Omental fat pad (tissue), 4 donors: ENCODE data around the gene MEI1. TPM values are rescaled to one million over a fixed set of nuclear protein-coding genes. Genes with fewer than 3 reads are reported as not detected.

ENCODE experiments used
- ATAC-seq: fragments of 150-250 bp; one replicate; pipeline ENCODE4 v1.9.1; 2016; ENCODE audit warnings: mild to moderate bottlenecking, moderate library complexity; ENCODE audit not compliant: low FRiP score
- DNase-seq: peaks from one replicate; pipeline ENCODE4 v3.0.0-alpha.2; 2019; ENCODE audit warnings: low spot score
- total RNA-seq, 4 donors: library from RNA; depleted of rRNA; stranded (reverse); fragments of >200 nt; gene quantifications; one replicate each; pipeline ENCODE4 v1.1.0, GENCODE V29; 2016
- TF ChIP-seq, protein P1 (sequence below), 3 donors: fragments of 450-650 bp; IDR thresholded peaks; one replicate each; pipeline ENCODE4 v1.5.1; 2016 to 2017; ENCODE audit warnings: antibody characterized with exemption in 3 of 3, mild to moderate bottlenecking in 3 of 3, moderate library complexity in 2 of 3

The MEI1 gene
- total RNA-seq, 4 donors from 2014 or later, result 2.3 to 16.9 (median 2.6) TPM

DNA sequence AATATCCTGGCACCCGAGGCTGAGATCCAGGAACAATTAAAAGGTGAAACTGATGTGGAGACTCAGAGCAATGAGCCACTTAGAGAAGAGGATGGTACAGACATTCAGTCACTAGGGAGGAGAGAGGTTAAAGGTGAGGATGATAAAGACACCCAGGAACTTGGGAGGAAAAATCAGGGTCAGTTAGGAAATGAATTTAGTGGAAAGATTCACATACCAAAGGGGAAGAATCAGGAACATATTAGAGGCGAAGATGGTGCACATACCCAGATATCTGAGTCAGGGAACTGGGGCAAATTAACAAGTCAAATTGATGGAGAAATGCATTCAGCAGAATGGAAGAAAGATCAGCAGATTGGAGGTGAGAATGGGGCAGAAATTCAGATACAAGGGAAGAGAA lies 4.1 kb upstream of the MEI1 start:
- no peak for DNase-seq
- TF ChIP-seq, protein P1, sequence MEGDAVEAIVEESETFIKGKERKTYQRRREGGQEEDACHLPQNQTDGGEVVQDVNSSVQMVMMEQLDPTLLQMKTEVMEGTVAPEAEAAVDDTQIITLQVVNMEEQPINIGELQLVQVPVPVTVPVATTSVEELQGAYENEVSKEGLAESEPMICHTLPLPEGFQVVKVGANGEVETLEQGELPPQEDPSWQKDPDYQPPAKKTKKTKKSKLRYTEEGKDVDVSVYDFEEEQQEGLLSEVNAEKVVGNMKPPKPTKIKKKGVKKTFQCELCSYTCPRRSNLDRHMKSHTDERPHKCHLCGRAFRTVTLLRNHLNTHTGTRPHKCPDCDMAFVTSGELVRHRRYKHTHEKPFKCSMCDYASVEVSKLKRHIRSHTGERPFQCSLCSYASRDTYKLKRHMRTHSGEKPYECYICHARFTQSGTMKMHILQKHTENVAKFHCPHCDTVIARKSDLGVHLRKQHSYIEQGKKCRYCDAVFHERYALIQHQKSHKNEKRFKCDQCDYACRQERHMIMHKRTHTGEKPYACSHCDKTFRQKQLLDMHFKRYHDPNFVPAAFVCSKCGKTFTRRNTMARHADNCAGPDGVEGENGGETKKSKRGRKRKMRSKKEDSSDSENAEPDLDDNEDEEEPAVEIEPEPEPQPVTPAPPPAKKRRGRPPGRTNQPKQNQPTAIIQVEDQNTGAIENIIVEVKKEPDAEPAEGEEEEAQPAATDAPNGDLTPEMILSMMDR (IDR thresholded peaks at IDR 0.05), result no peak
- ATAC-seq, result no peak

DNA sequence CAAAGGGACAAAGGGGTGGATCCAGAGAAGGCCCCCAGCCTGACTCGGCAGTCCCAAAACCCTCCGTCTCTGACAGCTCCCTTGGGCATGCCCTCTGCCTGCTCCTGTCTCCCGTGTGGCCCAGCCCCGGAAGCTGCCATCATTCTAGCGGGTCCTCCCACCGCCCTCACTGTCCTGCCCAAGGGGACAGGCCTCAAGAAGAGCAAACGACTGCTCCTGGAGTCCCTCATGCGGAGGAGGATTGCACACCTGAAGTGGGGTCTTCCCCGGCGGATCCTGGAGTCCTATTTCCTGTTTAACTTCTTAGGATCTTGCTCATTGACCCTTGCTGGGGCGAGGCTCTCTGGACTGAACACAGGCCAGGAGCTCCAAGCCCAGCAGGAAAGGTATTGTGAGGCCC lies 2.6 kb upstream of the MEI1 start:
- DNase-seq (no peak), ATAC-seq (peak; percentile 8)
- TF ChIP-seq, protein P1 (IDR thresholded peaks at IDR 0.05), result no peak

DNA sequence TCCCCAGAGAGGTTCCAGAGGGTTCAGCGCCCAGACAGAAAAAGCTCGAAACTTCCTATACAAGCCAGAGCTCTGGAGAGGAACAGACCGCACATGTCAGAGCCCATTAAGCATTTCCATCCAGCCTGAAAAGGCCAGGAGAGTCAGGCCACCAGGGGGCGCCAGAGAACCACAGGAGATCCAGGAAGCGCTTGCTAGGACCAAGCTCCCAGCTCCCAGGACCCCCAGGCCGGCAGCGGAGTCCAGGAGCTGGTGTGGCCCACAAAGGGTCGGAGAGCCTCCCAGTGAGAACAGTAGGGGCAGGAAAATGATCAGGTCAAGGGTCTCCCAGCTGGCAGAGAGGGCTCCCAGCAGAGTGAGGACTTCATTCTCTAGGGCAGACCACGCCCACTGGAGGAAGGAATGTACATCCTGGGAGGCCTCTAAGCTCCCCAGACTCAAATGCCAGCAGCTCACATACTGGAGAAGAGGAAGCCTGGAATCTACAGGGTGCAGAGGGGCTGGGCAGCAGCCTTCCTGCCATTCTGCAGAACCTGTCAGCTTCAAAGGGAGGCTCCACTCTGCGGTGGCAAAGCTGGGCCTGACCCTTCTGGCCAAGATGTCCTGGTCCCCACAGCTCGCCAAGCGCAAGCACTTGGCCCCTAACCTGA lies 2.1 kb upstream of the MEI1 start:
- TF ChIP-seq, protein P1 (IDR thresholded peaks at IDR 0.05), result peak in 2 of 3 donors; percentile 44 to 60
- peak; percentile 100 for DNase-seq

DNA sequence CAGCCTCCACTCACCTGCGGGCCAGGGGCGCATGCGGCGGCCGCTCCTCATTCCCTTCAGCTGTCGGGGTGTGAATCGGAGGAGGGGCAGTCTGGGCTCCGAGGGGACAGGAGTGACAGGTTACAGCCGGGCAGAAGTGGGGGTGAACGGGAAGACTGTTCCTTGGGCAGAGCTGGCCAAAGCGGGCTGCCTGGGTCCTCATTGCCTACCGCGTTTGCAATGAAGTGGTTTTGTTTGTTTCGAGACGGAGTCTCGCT lies 733 bp downstream of the MEI1 start:
- no peak for ATAC-seq
- TF ChIP-seq, protein P1 (IDR thresholded peaks at IDR 0.05), result no peak

More for the DNA sequence above, 2.1 kb upstream of the MEI1 start:
- peak; percentile 63 for ATAC-seq

DNA sequence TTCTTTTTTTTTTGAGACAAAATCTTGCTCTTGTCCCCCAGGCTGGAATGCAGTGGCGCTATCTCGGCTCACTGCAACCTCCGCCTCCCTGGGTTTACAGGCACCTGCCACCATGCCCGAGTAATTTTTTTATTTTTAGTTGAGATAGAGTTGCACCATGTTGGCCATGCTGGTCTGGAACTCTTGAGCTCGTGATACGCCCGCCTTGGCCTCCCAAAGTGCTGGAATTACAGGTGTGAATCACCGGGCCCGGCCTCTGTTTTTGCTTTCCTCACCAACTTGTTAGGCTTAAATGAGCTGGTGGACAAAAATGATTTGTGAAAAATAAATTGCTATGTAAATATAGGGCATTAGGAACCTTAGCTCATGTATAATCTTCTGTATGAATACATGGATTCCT lies 3.5 kb downstream of the MEI1 start:
- TF ChIP-seq, protein P1 (IDR thresholded peaks at IDR 0.05), result no peak
- no peak for DNase-seq
- no peak for ATAC-seq

More for the DNA sequence above, 733 bp downstream of the MEI1 start:
- DNase-seq, result no peak

DNA sequence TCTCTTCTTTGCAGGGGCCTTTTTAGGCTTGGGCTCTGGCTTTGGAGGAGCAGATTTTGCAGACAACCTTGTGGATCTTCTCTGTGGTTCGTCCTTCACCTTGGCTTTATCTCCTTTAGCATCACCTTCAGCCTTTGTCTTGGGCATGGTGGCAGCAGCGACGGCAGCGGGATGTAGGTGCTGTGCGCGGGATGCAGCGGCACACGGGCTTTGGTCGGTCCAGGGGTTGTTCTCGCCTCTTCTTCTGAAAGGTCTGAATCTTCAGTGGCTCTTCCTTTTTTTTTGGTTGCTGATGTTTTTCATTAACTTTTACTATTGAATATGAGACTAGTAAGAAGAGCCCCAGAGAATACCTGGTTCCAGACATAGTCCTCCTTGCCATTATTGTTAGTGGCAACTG lies 10.0 kb downstream of the MEI1 start:
- DNase-seq (no peak), ATAC-seq (no peak)

DNA sequence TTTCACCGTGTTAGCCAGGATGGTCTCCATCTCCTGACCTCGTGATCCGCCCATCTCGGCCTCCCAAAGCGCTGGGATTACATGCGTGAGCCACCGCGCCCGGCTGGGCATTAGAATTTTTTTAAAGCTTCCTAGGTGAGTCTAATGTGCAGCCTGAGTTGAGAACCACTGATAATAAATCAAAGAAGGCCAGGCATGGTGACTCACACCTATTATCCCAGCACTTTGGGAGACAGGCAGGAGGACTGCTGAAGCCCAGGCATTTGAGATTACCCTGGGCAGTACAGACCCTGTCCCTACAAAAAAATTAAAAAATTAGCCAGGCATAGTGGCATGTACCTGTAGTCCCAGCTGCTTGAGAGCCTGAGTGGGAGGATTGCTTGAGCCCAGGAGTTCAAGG lies 13.7 kb downstream of the MEI1 start:
- ATAC-seq (no peak), DNase-seq (no peak)
- TF ChIP-seq, protein P1 (IDR thresholded peaks at IDR 0.05), result no peak

More for the DNA sequence above, 10.0 kb downstream of the MEI1 start:
- TF ChIP-seq, protein P1 (IDR thresholded peaks at IDR 0.05), result no peak
